Nucleus accumbens (tissue), 56 donors: Measurements from ENCODE around the gene DLGAP1.

Experiments
- DNase-seq, 56 donors: peaks; one replicate each; lab custom pipeline; 2025; lab: John Stamatoyannopoulos, UW

The DLGAP1 gene

DNA sequence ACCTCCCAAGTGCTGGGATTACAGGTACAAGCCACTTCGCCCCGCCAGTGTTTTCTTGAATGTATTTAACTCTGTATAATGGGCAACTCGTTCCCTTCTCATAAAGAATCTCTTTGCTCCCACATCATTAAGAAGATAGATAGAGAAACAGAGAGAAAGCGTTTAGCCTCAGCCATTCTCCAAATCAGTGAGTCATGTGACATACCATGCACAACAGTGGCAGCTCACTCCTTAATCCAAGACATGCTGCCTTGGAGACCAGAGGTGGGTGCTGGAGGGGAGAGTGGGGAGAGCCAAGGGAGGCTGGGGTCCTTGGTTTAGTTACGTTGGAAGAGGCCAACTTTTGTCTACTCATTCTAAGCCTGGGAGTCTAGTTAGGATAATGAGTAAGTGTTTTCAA, 950.5 kb downstream of the DLGAP1 start:
- no peak for DNase-seq

DNA sequence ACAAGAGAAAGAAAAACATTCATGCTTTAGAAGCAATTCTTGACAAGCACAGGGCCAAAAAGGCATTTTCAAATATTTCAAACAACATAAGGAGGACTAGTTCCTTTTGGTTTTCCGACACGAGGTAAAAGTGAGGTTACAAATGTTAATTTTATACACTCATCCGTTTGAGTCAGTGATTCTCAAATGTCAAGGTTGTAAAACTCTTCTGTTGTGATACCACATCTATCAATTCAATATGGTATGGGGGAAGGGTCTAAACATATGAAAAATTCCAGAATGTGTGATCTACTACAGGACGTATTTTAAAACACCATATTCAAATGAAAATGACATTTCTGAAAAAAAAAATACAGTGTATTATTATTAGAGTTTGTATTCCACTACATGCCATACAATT, 952.5 kb downstream of the DLGAP1 start:
- DNase-seq, result no peak

DNA sequence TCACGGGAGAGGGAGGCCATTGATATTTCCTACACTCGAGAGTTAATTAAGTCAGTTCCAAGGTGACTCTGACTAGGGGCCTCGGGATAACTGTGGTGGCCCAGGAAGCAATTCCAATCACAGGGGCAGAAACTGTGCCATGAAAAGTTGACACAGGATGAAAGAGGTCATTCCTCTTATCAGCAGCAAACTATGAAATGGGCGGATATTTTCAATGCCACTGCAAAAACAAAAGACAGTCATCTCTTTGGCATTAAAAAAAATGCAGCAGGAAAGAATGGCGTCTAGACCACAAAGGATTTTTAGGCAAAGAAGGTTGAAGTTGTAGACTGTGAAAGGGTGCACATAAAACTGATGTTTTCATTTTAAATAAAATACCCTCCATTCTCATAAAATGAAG, 955.1 kb downstream of the DLGAP1 start:
- no peak for DNase-seq

DNA sequence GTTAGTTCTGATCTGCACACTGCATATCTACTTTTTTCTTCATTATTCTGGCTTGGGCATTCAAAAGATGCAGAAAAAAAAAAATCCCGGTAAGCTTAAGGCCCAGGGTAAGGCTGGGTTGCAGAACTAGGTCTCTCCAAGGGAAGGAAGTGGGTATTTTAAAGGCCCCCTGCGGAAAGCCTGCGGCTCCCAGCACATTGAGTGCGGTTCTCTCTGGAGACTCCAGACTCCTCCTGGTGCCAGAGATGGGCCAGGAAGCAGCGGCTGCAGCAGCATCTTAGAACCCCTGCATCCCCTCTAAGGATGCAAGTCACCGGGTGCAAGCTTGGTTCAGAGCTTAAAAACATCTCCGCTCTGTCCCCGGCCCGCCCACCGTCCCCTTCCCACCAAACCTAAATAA, 955.6 kb downstream of the DLGAP1 start:
- no peak for DNase-seq

DNA sequence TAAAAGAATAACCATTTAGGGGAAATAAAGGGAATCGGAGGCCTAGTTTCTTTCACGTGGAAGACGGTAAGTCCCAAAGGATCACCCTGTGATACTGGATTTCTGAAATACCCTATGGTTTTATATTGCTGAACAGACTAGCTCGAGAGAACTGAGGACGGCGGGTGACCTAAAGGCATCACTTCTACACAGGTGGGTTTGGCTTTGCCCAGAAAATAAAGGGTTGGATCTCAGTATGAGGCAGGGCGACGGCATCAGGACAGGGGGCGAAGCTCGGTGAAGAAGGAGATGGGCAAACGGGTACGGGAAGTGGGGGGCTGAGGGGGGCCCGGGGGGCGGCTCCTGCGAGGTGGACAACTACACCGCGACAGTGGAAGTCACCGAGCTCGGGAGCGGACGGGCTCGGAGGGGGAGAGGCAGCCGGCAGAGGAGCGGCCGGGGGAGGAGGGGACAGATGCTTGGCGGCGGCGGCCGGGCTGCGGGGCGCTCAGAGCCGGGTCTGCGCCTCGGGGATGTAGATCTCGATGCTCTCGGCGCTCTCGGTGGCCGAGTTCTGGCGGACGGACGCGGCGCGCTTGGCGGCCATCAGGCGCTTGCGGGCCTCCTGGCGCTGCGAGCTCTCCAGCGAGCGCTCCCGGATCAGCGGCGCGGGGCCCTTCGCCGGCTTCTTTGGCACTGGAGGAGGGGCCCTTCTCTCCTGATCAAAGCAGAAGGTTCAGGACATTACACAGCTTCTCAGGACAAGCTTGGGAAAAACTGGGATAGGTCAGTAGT, 956.2 kb downstream of the DLGAP1 start:
- peak in 19 of 56 donors; percentile 6 to 46 (median 21) for DNase-seq

DNA sequence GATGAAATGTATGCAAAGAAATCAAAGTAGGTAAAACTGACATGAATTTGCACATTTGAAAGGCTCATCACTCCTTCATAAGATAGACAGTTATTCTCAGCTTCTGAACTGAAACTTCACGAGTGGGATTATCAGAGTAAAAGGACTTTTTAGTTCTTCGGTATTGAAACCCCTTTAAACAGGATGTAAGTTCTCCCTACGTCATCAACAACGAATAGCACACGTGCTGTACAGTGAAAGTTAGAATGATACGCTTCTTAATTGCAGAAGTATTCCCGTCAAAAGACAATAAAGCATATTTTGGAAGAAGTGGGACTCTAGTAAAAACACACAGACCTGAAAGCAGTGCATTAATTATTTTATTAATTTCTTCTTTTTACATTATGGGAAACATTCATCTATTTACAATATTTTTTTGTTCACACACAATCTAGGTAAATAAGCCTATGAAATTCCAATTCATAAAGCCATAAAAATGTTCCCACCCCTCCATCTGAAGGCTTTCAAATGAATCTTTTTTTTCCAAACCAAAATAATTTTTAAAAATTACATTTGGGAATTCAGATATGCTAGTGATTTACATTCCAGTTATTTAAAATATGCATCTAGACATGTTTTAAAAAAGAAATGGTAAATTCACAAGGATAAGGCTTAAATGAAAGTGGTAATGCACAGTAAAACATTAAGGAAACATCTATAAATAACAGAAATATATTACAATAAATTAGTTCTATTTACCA, 959.2 kb downstream of the DLGAP1 start:
- DNase-seq, result no peak

DNA sequence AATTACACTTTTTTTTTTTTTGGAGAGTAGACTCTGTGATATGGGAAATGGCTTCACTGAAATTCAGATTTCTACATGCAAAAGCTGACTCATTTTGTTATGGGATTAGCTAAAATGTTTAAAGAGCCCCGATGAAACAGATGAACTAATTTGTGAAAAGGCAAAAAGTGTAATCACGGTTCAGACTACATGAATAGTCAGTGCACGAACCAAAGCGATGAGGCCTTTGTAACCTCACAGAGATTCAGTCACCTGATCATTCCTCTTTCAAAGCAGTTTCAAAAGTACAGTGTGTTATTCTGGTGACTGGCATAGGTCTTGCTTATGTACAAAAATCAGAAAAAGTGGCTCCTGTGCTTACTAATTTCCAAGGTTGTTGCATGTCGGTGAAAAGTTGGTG, 960.5 kb downstream of the DLGAP1 start:
- no peak for DNase-seq

DNA sequence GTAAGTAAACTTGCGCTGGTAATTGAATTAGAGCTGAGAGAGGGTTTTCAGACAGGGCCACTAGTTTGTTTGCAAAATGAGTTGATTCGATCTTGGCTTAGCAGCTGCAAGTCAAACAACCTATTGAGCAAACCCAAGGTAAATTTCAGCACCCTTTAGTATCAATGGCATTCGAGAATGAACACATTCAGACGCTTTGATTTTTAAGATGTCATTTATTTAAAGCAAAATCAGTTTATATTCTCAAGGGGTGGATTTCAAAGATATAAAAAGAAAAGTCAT, 960.9 kb downstream of the DLGAP1 start:
- DNase-seq, result no peak

DNA sequence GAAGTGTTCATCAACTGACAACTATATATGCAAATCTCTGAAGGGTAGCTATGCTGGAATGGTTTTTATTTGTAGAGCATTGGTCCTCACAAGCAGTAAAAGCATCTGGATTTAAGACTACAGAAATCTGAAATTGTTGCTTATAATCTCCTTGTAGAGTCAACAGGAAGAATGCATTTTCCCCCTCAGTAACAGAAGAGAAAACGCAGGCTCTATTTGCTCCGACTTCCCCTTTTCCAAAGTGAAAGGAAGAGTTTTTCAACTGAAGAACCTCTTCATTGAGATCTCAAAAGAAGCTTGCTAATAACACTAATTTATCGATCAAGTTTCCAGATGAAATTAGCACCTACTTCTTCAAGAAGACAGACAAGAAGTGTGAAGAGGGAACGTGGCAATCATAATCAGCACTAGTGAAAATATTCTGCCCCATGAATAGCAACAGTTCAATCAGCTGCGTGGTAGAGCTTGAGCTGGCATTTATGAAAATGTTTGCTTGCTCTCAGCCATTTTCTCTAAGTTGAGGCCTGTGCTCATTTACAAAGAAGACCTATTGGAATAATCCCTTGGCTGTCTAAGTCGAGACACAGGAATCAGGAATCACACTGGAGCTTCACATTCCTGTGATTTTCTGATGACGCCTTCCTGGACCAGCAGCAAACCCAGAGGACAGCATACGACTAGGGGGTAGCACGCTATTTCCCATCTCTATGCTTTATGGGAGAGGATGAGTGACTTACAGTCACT, 961.4 kb downstream of the DLGAP1 start:
- DNase-seq, result no peak

DNA sequence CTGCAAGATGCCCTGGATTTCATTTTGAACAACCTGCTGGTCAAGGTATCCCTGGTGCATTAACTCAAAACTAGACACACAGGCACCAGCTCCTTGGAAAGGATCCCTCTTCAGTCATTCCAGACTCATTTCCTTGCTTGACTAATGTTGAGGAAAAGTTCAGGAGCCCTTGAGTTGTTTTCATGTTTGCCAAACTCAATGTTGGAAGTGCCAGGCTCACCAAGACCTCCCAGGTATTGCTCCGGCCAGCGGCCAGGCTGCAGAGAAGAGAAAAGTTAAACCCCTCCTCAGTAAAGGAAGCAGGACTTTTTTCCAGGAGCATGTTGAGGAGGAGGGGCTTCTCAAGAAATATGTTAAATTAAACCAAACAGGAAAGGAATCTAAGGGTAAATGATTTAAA, 962.4 kb downstream of the DLGAP1 start:
- no peak for DNase-seq

DNA sequence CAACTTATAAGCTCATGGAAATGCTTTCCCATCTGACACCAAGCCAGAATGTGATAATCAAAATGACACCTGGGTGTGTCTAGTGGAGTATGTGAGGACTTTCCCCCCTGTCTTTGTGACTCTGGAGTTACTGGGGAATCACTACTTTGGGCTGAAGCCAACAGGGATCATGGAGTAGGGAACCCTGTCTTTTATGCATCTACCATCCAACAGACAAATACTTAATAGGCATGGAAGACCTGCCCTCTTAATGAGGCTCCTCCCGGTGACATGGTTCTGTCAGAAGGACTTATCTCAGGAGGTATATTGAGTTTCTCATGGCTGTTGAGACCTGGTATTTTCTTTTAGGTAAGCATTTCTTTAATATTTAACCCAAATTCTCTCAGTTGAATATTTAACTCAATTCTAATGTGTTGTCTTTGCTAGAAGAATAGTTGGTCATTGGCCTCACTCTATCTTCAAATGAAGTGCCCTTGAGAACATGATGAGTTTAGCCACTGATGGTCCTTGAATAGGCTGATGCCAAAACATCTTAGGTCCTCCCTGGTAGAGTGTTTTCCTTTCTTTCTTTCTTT, 963.0 kb downstream of the DLGAP1 start:
- no peak for DNase-seq

DNA sequence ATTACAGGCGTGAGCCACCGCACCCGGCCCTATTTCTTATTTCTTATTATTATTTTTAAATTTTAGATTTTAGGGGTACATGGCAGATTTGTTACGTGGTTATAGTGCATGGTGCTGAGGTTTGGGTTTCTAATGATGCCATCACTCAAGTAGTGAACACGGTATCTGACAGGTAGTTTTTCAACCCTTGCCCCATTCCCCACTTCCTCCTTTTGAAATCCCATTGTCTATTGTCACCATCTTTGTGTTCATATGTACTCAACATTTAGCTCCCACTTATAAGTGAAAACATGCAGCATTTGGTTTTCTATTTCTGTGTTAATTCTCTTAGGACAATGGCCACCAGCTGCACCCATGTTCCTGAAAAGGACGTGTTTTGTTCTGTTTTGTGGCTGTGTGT, 965.6 kb downstream of the DLGAP1 start:
- DNase-seq, result no peak

DNA sequence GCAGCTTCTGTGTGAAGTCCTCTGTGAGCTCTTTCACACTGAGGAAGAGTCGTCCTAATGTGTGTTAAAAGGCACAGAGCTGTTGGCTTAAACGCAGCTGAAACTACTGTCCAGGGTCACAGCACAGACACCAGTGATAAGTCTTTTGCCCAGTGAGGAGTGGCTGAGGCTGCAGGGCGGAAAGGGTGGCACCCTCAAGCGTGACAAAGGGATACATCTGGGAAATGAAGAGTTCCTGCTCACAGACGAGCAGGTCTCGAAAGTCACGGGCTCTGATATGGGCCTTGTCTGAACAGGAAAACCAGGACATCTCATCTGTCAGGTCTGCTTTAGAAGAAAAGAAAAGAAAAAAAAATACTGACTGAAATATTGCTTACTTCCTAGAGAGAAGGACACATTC, 968.6 kb downstream of the DLGAP1 start:
- no peak for DNase-seq

DNA sequence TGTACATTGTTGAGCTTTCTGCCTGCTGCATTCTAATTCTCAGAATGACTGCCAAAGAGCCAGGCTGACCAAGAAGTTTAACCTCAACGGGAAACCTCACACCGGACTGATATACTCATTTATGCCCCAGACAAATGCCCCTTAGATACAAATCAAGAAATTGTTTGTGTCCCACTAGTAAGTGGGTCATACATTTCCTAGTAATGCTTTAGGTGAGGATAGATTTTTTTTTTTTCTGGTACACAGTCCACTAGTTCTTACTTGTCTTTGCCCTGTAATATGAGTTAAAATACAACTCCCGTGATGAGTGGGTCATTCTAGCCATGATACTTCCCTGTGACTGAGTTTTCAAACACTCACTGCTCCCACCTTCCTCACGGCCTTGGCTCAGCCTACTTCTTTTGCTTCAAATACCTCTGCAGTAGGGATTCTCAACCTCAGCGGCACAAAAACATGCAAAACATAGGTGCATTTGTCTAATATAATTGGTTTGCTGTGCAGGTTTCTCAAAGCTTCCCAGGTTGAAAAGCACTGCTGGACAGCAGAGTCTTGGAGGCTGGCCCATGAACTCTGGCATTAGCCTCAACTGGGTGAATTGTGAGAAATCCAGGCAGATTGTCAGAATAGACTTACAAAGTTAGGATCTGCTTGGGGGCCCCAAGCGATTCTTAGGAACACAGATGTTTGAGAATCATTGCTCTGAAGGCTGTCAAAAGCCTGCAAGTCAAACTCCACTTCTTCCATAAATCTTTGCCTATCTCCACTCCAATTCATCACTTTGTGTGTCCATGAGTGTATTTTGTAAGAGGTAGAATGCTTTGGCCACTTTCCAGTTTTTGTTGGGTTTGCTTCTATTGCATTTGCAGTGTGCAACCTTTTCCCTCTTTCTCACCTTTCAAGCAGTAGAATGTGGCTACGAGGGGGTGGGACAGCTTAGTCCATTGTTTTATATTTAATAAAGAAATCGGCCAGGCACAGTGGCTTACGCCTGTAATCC, 969.7 kb downstream of the DLGAP1 start:
- peak in 1 of 56 donors; percentile 13 for DNase-seq

DNA sequence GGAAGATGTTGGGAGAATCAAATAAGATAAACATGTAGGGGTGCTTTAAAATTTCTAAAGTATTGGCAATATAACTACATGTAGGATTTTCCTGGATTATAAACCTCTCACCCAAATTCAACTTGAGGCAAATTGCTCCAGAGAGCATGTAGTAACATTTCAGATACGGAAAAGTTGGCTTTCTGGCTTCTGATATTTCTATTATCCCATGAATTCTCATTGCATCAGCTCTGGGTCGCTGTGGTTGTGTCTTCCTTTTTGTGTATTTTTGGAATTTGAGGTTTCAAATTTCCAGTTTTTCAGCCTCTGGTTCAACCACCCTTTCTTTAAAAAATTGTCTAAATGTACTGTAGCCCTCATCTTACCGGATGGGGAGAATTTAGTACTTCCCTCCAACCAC, 972.8 kb downstream of the DLGAP1 start:
- DNase-seq, result no peak

DNA sequence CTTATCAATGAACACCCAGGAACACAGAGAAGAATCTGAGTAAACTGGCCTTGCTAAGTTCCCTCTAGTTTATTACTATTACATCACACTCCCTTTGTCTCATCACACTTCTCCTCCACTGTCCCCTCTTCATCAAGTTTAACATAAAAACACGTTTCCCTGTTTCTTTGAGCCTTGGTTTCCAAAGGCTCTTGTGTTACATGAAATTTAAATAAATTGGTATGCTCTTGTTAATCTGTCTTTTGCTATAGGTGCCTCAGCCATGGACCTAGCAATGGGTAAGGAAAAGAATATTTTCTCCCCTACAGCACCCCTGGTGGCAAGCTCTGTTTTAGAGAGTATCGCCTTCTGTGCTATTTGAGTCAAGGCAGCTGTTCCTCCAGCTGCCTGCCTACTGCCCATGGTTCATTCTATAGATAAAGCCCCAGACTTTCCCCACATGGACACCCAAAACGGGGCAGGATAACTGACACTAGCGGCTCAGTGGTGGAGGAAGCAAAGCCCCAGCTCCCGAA, 973.4 kb downstream of the DLGAP1 start:
- DNase-seq, result peak in 6 of 56 donors; percentile 3 to 22 (median 8)

DNA sequence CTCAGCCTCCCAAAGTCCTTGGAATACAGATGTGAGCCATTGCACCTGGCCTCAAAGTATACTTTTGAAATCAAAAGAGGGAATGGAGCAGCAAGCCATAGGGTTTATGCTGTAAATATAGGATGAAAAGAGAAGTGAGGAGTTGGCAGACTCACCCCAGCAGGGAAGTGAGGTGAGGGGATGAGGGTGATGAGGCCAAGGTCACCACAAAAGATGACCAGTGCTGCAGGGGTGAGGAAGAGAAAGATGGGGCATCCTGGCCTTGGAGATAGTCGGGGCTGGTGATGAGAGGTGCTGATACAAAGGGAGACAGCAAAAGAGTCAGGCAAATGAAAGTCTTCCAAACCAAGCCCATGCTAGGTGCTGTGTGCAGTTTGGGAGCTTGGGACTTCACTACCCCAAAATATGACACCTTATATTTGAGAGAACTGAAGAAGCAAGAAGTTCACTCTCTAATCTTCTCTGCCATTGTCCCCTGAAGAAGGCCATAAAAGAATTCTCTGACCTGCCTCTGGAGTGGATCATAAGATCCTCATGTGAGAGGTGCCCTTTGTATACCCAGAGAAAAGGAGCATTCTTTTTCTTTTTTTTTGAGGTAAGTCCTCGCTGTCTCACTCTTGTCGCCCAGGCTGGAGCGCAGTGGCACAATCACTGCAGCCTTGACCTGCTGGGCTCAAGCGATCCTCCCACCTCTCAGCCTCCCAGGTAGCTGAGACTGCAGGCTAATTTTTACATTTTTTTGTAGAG, 974.1 kb downstream of the DLGAP1 start:
- no peak for DNase-seq

DNA sequence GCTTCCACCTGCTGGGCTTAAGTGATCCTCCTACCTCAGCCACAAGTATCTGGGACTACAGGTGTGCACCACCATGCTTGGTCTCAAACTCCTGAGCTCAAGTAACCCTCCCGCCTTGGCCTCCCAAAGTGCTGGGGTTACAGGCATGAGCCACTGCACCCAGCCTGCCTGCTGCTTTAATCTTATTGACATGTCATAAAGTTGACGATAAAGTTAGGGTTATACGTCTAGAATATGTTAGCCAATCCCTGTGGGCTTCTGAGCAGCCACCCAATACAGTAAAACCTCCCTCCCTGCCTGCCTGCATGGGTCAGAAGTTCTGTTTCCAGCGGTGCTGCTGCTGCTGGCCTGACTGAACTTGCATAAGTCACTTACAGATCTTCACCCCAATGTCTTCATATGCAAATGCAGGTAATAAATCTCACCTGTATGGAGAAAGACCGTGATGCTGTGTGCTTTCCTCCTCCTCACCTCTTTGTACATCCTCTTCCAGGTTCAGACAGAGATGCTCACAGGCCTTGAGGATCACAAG, 975.1 kb downstream of the DLGAP1 start:
- no peak for DNase-seq
